HG03139 (cell line): Measurements from ENCODE around the gene RALGAPA2.
"Not testable (repeated sequence)": the region's sequence is repeated elsewhere in the genome, so short reads cannot be mapped to it uniquely, and the experiment has no call there.

ENCODE experiments used
- ATAC-seq: cut with Tn5 transposase; IDR thresholded peaks from one replicate; pipeline ENCODE4 v1.9.1; 2021; ENCODE audit not compliant: unreplicated experiment

Gene RALGAPA2

DNA sequence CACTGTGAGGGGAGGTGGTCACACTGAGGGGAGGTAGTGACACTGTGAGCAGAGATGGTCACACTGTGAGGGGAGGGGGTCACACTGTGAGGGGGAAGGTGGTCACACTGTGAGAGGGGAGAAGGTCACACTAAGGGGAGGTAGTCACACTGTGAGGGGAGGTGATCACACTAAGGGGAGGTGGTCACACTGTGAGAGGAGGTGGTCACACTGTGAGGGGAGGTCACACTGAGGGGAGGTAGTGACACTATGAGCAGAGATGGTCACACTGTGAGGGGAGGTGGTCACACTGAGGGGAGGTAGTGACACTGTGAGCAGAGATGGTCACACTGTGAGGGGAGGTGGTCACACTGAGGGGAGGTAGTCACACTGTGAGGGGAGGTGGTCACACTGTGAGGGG is 356.9 kb downstream of the RALGAPA2 start:
- not testable (repeated sequence) for ATAC-seq

DNA sequence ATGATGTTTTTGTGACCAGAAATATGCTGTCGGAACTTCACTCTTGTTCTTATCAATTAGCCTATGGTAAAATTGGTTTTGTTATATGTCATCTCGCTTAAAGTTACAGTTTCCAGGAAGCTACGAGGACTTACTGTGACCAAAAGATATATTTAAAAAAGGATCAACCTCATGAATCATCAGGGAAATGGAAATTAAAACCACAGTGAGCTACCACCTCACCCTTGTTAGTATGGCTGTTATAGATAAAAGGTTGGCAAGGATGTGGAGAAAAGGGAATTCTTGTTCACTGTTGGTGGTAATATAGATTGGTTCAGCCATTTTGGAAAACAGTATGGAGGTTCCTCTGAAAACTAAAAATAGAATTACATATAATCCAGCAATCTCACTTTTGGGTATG is 358.9 kb downstream of the RALGAPA2 start:
- ATAC-seq, result no peak

DNA sequence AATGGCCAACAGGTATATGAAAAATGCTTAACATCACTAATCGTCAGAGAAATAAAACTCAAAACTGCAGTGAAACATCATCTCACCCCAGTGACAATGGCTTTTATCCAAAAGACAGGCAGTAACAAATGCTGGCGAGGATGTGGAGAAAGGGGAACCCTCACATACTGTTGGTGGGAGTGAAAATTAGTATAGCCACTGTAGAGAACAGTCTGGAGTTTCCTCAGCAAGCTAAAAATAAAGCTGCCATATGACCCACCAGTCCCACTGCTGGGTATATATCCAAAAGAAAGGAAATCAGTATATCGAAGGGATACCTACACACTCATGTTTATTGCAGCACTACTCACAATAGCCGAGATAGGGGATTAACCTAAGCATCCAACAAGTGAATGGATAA is 368.0 kb downstream of the RALGAPA2 start:
- no peak for ATAC-seq

DNA sequence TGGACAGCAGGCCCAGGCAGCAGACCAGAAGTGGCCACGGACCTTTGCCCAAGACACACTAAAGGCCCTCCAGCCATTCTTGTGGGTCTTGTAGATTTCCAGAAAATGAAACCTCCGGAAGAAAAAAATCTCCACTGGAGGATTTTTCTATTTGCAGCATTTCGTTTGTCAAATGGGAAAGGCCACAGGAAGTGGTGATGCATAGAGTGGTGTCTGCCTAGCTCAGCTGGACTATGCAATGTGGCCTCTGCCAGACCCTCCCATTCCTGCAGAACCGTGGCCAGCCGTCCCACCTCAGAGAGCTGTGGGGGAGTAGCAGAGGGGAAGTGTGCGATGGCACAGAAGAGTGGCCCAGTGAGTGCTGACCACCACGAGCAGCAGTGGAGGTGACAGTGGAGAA is 368.5 kb downstream of the RALGAPA2 start:
- no peak for ATAC-seq
